NCI-H2227 treated with DMSO at 0.1 percent for 48 hours (cell line): ENCODE measurements around the gene STAT2.
A peak's percentile ranks its signal among the peaks of the same experiment; 100 is the strongest.
"Not testable (repeated sequence)": the region's sequence is repeated elsewhere in the genome, so short reads cannot be mapped to it uniquely, and the experiment has no call there.

Source experiments
- DNase-seq: peaks from one replicate; lab custom pipeline; 2025; lab: John Stamatoyannopoulos, UW

The STAT2 gene

GRCh38 chr12:56359851-56360767 is at the start of gene STAT2:
Gene STAT2 (minus strand): TSS chr12:56360107. CDS start chr12:56356571, 3,536 bp downstream.
- peak; percentile 96 for DNase-seq

- no peak for DNase-seq
Observed at GRCh38 chr12:56408799-56409417, 49.0 kb upstream of the STAT2 start.

GRCh38 chr12:56404227-56404626 is 44.3 kb upstream of the STAT2 start:
- not testable (repeated sequence) for DNase-seq

GRCh38 chr12:56401612-56402011 is 41.7 kb upstream of the STAT2 start:
- DNase-seq: not testable (repeated sequence)

- DNase-seq: not testable (repeated sequence)
Observed at GRCh38 chr12:56401125-56401524, 41.2 kb upstream of the STAT2 start.

- not testable (repeated sequence) for DNase-seq
Observed at GRCh38 chr12:56399466-56399865, 39.6 kb upstream of the STAT2 start.

- DNase-seq: no peak
Observed at GRCh38 chr12:56398324-56398723, 38.4 kb upstream of the STAT2 start.

- no peak for DNase-seq
Observed at GRCh38 chr12:56392331-56392730, 32.4 kb upstream of the STAT2 start.

- no peak for DNase-seq
Observed at GRCh38 chr12:56391721-56392120, 31.8 kb upstream of the STAT2 start.

- DNase-seq: no peak
Observed at GRCh38 chr12:56389412-56389811, 29.5 kb upstream of the STAT2 start.

- no peak for DNase-seq
Observed at GRCh38 chr12:56387152-56387736, 27.3 kb upstream of the STAT2 start.

- no peak for DNase-seq
Observed at GRCh38 chr12:56385873-56386272, 26.0 kb upstream of the STAT2 start.

GRCh38 chr12:56382611-56383010 is 22.7 kb upstream of the STAT2 start:
- no peak for DNase-seq

GRCh38 chr12:56377989-56378316 is 18.0 kb upstream of the STAT2 start:
- no peak for DNase-seq

GRCh38 chr12:56377310-56377988 is 17.5 kb upstream of the STAT2 start:
- no peak for DNase-seq

- no peak for DNase-seq
Observed at GRCh38 chr12:56375598-56376434, 15.9 kb upstream of the STAT2 start.

GRCh38 chr12:56374726-56375597 is 15.1 kb upstream of the STAT2 start:
- no peak for DNase-seq

GRCh38 chr12:56373515-56373914 is 13.6 kb upstream of the STAT2 start:
- DNase-seq: no peak

- no peak for DNase-seq
Observed at GRCh38 chr12:56366948-56367347, 7.0 kb upstream of the STAT2 start.
